Measurements from ENCODE around the gene SPINDOC. TPM values are rescaled to one million over a fixed set of nuclear protein-coding genes. Genes with fewer than 3 reads are reported as not detected.

The SPINDOC gene
- total RNA-seq, 1 experiment from 2014 or later = 53.8 TPM

- peaks cover 10% of the 10 kb centered on the region for H3K36me3 Mint-ChIP-seq (ENCODE audit: insufficient read depth, unreplicated experiment)
- no TSS peak for BruUV-seq (replicated peaks)
- H3K9me3 Mint-ChIP-seq (ENCODE audit: low read depth, unreplicated experiment) = no peaks in the 10 kb centered on the region
- intact Hi-C loops (cut with micrococcal nuclease; ENCODE audit: unreplicated experiment) = no loop called here
- no peak overlapping the region for H3K4me3 Mint-ChIP-seq (ENCODE audit: low read depth, unreplicated experiment)
- no peaks in the 10 kb centered on the region for H3K27me3 Mint-ChIP-seq (ENCODE audit: unreplicated experiment)
- CTCF ChIA-PET = no interaction called here
- no peak for TF ChIP-seq CTCF (IDR thresholded peaks at IDR 0.05; ENCODE audit: unreplicated experiment)
- DNase-seq = no peak
- no peak overlapping the region for H3K27ac Mint-ChIP-seq (ENCODE audit: unreplicated experiment)
- H3K4me1 Mint-ChIP-seq (ENCODE audit: low read depth, unreplicated experiment) = peaks cover 12% of the 10 kb centered on the region
Observed at GRCh38 chr11:63833048-63833447, 19.8 kb downstream of the SPINDOC start.

- peaks cover 16% of the 10 kb centered on the region for H3K4me1 Mint-ChIP-seq (ENCODE audit: low read depth, unreplicated experiment)
- no peak for DNase-seq
- CTCF ChIA-PET = interaction anchor here (1.1 to 1.5 kb wide), 2 partner anchors 100 to 111 kb away, joined by 3 to 4 read pairs; no protein-coding TSS in a partner anchor
- intact Hi-C loops (cut with micrococcal nuclease; ENCODE audit: unreplicated experiment) = no loop called here
- no peak overlapping the region for H3K27ac Mint-ChIP-seq (ENCODE audit: unreplicated experiment)
- no TSS peak for BruUV-seq (replicated peaks)
- no peak overlapping the region for H3K4me3 Mint-ChIP-seq (ENCODE audit: low read depth, unreplicated experiment)
- TF ChIP-seq CTCF (IDR thresholded peaks at IDR 0.05; ENCODE audit: unreplicated experiment) = no peak
- no peaks in the 10 kb centered on the region for H3K9me3 Mint-ChIP-seq (ENCODE audit: low read depth, unreplicated experiment)
- peaks cover 14% of the 10 kb centered on the region for H3K36me3 Mint-ChIP-seq (ENCODE audit: insufficient read depth, unreplicated experiment)
- H3K27me3 Mint-ChIP-seq (ENCODE audit: unreplicated experiment) = no peaks in the 10 kb centered on the region
Observed at GRCh38 chr11:63834535-63835157, 21.4 kb downstream of the SPINDOC start.

- intact Hi-C loops (cut with micrococcal nuclease; ENCODE audit: unreplicated experiment) = no loop called here
- CTCF ChIA-PET = interaction anchor here (0.7 to 2.8 kb wide), 3 partner anchors 37 to 818 kb away, joined by 3 to 13 read pairs (median 3); no protein-coding TSS in a partner anchor
- Mint-ChIP-seq H3K9me3 (ENCODE audit: low read depth, unreplicated experiment) (no peaks in the 10 kb centered on the region), H3K36me3 (ENCODE audit: insufficient read depth, unreplicated experiment) (peaks cover 19% of the 10 kb centered on the region), H3K27ac (ENCODE audit: unreplicated experiment) (no peak overlapping the region), H3K4me1 (ENCODE audit: low read depth, unreplicated experiment) (peaks cover 18% of the 10 kb centered on the region), H3K4me3 (ENCODE audit: low read depth, unreplicated experiment) (no peak overlapping the region), H3K27me3 (ENCODE audit: unreplicated experiment) (no peaks in the 10 kb centered on the region)
- no TSS peak for BruUV-seq (replicated peaks)
- no peak for TF ChIP-seq CTCF (IDR thresholded peaks at IDR 0.05; ENCODE audit: unreplicated experiment)
- no peak for DNase-seq
Observed at GRCh38 chr11:63835158-63835545, 21.9 kb downstream of the SPINDOC start.

- Mint-ChIP-seq H3K4me3 (ENCODE audit: low read depth, unreplicated experiment) (no peak overlapping the region), H3K27ac (ENCODE audit: unreplicated experiment) (no peak overlapping the region)
- CTCF ChIA-PET = interaction anchor here (0.6 to 3.4 kb wide), 5 partner anchors 35 to 138 kb away, joined by 3 to 38 read pairs (median 4); no protein-coding TSS in a partner anchor
Observed at GRCh38 chr11:63837027-63837688, 23.9 kb downstream of the SPINDOC start.

More at GRCh38 chr11:63837027-63837688, 23.9 kb downstream of the SPINDOC start:
- BruUV-seq (replicated peaks) = no TSS peak
- intact Hi-C loops (cut with micrococcal nuclease; ENCODE audit: unreplicated experiment) = loop anchor here (1.0 kb wide), 1 partner anchor 108 kb away; no protein-coding TSS in a partner anchor
- Mint-ChIP-seq H3K27me3 (ENCODE audit: unreplicated experiment) (no peaks in the 10 kb centered on the region), H3K9me3 (ENCODE audit: low read depth, unreplicated experiment) (no peaks in the 10 kb centered on the region), H3K36me3 (ENCODE audit: insufficient read depth, unreplicated experiment) (peaks cover 37% of the 10 kb centered on the region), H3K4me1 (ENCODE audit: low read depth, unreplicated experiment) (peaks cover 38% of the 10 kb centered on the region)
- peak; percentile 80 for DNase-seq
- TF ChIP-seq CTCF (IDR thresholded peaks at IDR 0.05; ENCODE audit: unreplicated experiment) = peak; percentile 78
